Nephron progenitor cell (in vitro differentiated cells): ENCODE data around the gene TTC21A.

Experiments
- DNase-seq: peaks from one replicate; pipeline ENCODE4 v3.0.0; 2021
- H3K27ac Mint-ChIP-seq: 2 replicates; pipeline ENCODE4 v1.8.0; 2021; ENCODE audit warnings: mild to moderate bottlenecking, moderate library complexity, mixed read lengths
- H3K27me3 Mint-ChIP-seq: 2 replicates; pipeline ENCODE4 v1.8.0; 2021; ENCODE audit warnings: mild to moderate bottlenecking, low read depth, mixed read lengths; ENCODE audit not compliant: poor library complexity
- H3K36me3 Mint-ChIP-seq: 2 replicates; pipeline ENCODE4 v1.8.0; 2021; ENCODE audit warnings: low read depth, mixed read lengths
- H3K4me1 Mint-ChIP-seq: 2 replicates; pipeline ENCODE4 v1.8.0; 2021; ENCODE audit warnings: mixed read lengths
- H3K4me3 Mint-ChIP-seq: 2 replicates; pipeline ENCODE4 v1.8.0; 2021; ENCODE audit warnings: mild to moderate bottlenecking, moderate library complexity, mixed read lengths
- H3K9me3 Mint-ChIP-seq: 2 replicates; pipeline ENCODE4 v1.8.0; 2021; ENCODE audit warnings: mild to moderate bottlenecking, moderate library complexity, mixed read lengths
- CTCF ChIP-seq: fragments of 200-600 bp; sonication (generic); IDR thresholded peaks from 2 replicates; pipeline ENCODE4 v1.5.0; 2021; ENCODE audit warnings: antibody characterized with exemption

Gene TTC21A

DNA sequence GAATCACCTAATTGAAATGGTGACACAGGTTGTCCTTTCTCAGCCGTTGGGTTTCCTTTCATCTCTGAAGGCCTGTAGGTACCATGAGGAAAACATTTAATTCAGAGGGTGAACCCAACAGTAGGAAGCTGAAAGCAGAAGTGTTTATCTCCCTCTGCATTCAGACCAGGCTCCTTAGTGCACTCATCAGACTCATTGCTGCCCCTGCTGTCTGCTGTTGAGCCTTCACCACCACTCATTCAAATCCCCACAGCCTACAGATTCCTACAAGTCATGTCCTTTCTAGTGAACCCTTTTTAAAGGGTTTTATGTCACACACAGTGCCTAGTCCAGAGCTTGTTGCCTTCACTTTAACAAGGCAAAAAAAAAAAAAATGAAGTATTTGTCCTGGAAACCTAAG lies 42.3 kb upstream of the TTC21A start:
- Mint-ChIP-seq H3K9me3 (peaks cover 17% of the 10 kb centered on the region), H3K27ac (no peak overlapping the region), H3K4me1 (peaks cover 15% of the 10 kb centered on the region), H3K36me3 (peaks cover 72% of the 10 kb centered on the region), H3K27me3 (peaks cover 2% of the 10 kb centered on the region), H3K4me3 (no peak overlapping the region)
- DNase-seq: peak; percentile 15
- peak; percentile 34 for TF ChIP-seq CTCF

- Mint-ChIP-seq H3K36me3 (peaks cover 74% of the 10 kb centered on the region), H3K9me3 (no peaks in the 10 kb centered on the region), H3K27ac (peak overlapping the region; percentile 42), H3K4me3 (no peak overlapping the region), H3K4me1 (peaks cover 13% of the 10 kb centered on the region), H3K27me3 (no peaks in the 10 kb centered on the region)
- DNase-seq: no peak
- TF ChIP-seq CTCF: no peak
Measured at GRCh38 chr3:39067286-39067685, 40.2 kb upstream of the TTC21A start.

GRCh38 chr3:39068556-39068955 lies 38.9 kb upstream of the TTC21A start:
- DNase-seq: no peak
- Mint-ChIP-seq H3K36me3 (peaks cover 76% of the 10 kb centered on the region), H3K4me1 (peaks cover 13% of the 10 kb centered on the region), H3K27ac (no peak overlapping the region), H3K27me3 (no peaks in the 10 kb centered on the region), H3K4me3 (no peak overlapping the region), H3K9me3 (no peaks in the 10 kb centered on the region)
- TF ChIP-seq CTCF: no peak

GRCh38 chr3:39075910-39076309 lies 31.6 kb upstream of the TTC21A start:
- H3K9me3 Mint-ChIP-seq: peaks cover 4% of the 10 kb centered on the region
- no peak overlapping the region for H3K4me3 Mint-ChIP-seq
- H3K27ac Mint-ChIP-seq: no peak overlapping the region
- peaks cover 6% of the 10 kb centered on the region for H3K27me3 Mint-ChIP-seq
- no peak for DNase-seq
- H3K4me1 Mint-ChIP-seq: no peaks in the 10 kb centered on the region
- no peak for TF ChIP-seq CTCF
- peaks cover 86% of the 10 kb centered on the region for H3K36me3 Mint-ChIP-seq

DNA sequence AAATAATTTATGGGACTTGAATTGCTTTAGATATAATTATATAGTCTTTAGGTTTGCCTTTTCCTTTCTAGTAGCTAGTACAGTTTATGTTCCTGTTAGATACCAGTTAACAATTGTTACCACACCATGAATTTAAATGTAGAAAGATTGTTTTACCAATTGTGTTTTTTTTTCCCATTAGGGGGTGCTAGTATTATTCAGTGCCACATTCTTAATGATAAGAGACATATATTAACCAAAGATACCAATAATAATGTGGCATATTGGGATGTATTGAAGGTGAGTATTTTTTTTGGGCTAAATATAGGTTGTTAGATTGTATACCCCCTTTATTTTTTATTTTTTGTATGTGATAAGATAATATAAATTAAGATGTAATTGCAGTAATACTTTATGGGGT lies 27.9 kb upstream of the TTC21A start:
- Mint-ChIP-seq H3K36me3 (peaks cover 90% of the 10 kb centered on the region), H3K9me3 (peaks cover 4% of the 10 kb centered on the region), H3K4me3 (no peak overlapping the region), H3K4me1 (no peaks in the 10 kb centered on the region), H3K27ac (no peak overlapping the region), H3K27me3 (peaks cover 9% of the 10 kb centered on the region)
- no peak for DNase-seq
- no peak for TF ChIP-seq CTCF

DNA sequence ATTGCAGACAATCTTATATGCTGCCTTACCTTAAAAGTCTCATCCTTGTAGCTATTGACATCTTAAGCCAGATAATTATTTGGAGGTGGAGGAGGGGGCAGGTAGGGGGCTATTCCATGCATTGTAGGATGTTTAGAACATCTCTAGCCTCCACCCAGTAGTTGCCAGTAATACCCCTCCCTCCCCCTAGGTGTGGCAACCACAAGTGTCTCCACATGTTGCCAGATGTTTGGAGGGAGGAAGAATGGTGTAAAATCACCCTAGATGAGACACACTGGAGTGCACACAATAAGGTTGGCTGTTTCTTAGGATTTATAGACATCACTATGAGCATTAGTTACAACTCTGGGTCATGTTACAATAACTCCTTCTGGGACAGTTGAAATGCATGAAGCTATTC lies 27.5 kb upstream of the TTC21A start:
- H3K4me3 Mint-ChIP-seq: no peak overlapping the region
- H3K27me3 Mint-ChIP-seq: peaks cover 5% of the 10 kb centered on the region
- no peak overlapping the region for H3K27ac Mint-ChIP-seq
- peaks cover 86% of the 10 kb centered on the region for H3K36me3 Mint-ChIP-seq
- TF ChIP-seq CTCF: no peak
- no peak for DNase-seq
- H3K9me3 Mint-ChIP-seq: peaks cover under 1% of the 10 kb centered on the region
- no peaks in the 10 kb centered on the region for H3K4me1 Mint-ChIP-seq
